ENCODE measurements around the gene LYRM4. TPM values are rescaled to one million over a fixed set of nuclear protein-coding genes. Genes with fewer than 3 reads are reported as not detected.

LYRM4 gene
- total and polyA plus RNA-seq, 12 donors = 18.3 to 33.0 (median 24.5) TPM

- peaks cover 0 to 26% (median 0%) of the 10 kb centered on the region in 7 donors for H3K27me3 ChIP-seq
- H3K9me3 ChIP-seq = no peaks in the 10 kb centered on the region
- WGBS, 2 donors = 46 to 55% methylated on average over 5 of the region's 5 CpGs
- peaks cover 7 to 65% (median 27%) of the 10 kb centered on the region in 9 donors for H3K4me1 ChIP-seq
- intact Hi-C loops (cut with DNase I) = no loop called here
- no peak overlapping the region for H3K4me3 ChIP-seq
- DNase-seq (no peak), ATAC-seq (no peak)
- H3K36me3 ChIP-seq = no peaks in the 10 kb centered on the region
- no peak for TF ChIP-seq CTCF (IDR thresholded peaks at IDR 0.05)
- peak overlapping the region in 2 of 10 donors; percentile 13 to 46 for H3K27ac ChIP-seq
Measured at GRCh38 chr6:5089481-5090438, 171.0 kb downstream of the LYRM4 start.

- no peaks in the 10 kb centered on the region for H3K9me3 ChIP-seq
- no peak overlapping the region for H3K27ac ChIP-seq
- ATAC-seq (no peak), DNase-seq (no peak)
- no peak for TF ChIP-seq CTCF (IDR thresholded peaks at IDR 0.05)
- intact Hi-C loops (cut with DNase I) = no loop called here
- H3K36me3 ChIP-seq = no peaks in the 10 kb centered on the region
- H3K4me1 ChIP-seq = peaks cover 7 to 60% (median 26%) of the 10 kb centered on the region in 9 donors
- no peak overlapping the region for H3K4me3 ChIP-seq
- 68 to 82% methylated on average over 3 of the region's 3 CpGs for WGBS, 2 donors
- peaks cover 0 to 30% (median 0%) of the 10 kb centered on the region in 7 donors for H3K27me3 ChIP-seq
Measured at GRCh38 chr6:5088780-5089179, 172.0 kb downstream of the LYRM4 start.

GRCh38 chr6:5087389-5087788 lies 173.4 kb downstream of the LYRM4 start:
- intact Hi-C loops (cut with DNase I) = no loop called here

More at GRCh38 chr6:5087389-5087788, 173.4 kb downstream of the LYRM4 start:
- peak overlapping the region in 2 of 10 donors; percentile 34 to 46 for H3K27ac ChIP-seq
- TF ChIP-seq CTCF (IDR thresholded peaks at IDR 0.05) = no peak
- peaks cover 0 to 30% (median 0%) of the 10 kb centered on the region in 7 donors for H3K27me3 ChIP-seq
- 92 to 98% methylated on average over 19 of the region's 19 CpGs for WGBS, 2 donors
- DNase-seq (peak; percentile 37 to 44), ATAC-seq (no peak)
- peaks cover 7 to 50% (median 25%) of the 10 kb centered on the region in 9 donors for H3K4me1 ChIP-seq
- no peaks in the 10 kb centered on the region for H3K9me3 ChIP-seq
- no peaks in the 10 kb centered on the region for H3K36me3 ChIP-seq
- H3K4me3 ChIP-seq = no peak overlapping the region

Measured in heart right ventricle (tissue), 16 donors.